GM12891 (cell line): ENCODE data around the gene UBR2.

Experiments used
- PAX5 ChIP-seq: IDR thresholded peaks from 2 replicates; pipeline ENCODE4 v1.6.1; 2011; ENCODE audit warnings: low read length, moderate library complexity, mild to moderate bottlenecking; ENCODE audit not compliant: insufficient read depth, severe bottlenecking
- POLR2A ChIP-seq: IDR thresholded peaks from 2 replicates; pipeline ENCODE4 v1.6.1; 2011; ENCODE audit warnings: low read depth, low read length, control low read depth
- POLR2AphosphoS5 ChIP-seq: IDR thresholded peaks from 2 replicates; pipeline ENCODE4 v1.6.1; 2011; ENCODE audit warnings: low read depth, low read length, control low read depth
- POU2F2 ChIP-seq: IDR thresholded peaks from 2 replicates; pipeline ENCODE4 v1.6.1; 2011; ENCODE audit warnings: low read depth, mild to moderate bottlenecking, control low read depth, low read length, moderate library complexity
- SPI1 ChIP-seq: IDR thresholded peaks from 2 replicates; pipeline ENCODE4 v1.6.1; 2011; ENCODE audit warnings: low read depth, low read length, control low read depth
- TAF1 ChIP-seq: IDR thresholded peaks from 2 replicates; pipeline ENCODE4 v1.6.1; 2011; ENCODE audit warnings: low read depth, low read length, control low read depth

GRCh38 chr6:42722497-42722896 is 158.7 kb downstream of the UBR2 start, which contains the start of gene PRPH2:
- TF ChIP-seq TAF1 (no peak), POLR2A (no peak), POLR2AphosphoS5 (no peak), PAX5 (no peak), POU2F2 (no peak), SPI1 (no peak)
